Stimulated activated effector memory CD8-positive, alpha-beta T cell treated with anti-CD3 and anti-CD28 coated beads, Interleukin-12 subunit alpha, Interleukin-12 subunit beta, amount 100 ng/mL, for 72 hours (primary cell): ENCODE data around the gene ST6GALNAC3.

Experiments used
- ATAC-seq: fragments of 150-1000 bp; cut with Tn5 transposase; 2 replicates; pipeline ENCODE4 v1.10.0; 2021
- DNase-seq, 2 donors: peaks; one replicate each; pipeline ENCODE4 v3.0.0; 2021 to 2022; ENCODE audit warnings: low spot score in 2 of 2
- H3K27ac Mint-ChIP-seq: one replicate; pipeline ENCODE4 v1.8.0; 2022; ENCODE audit warnings: mild to moderate bottlenecking, mixed read lengths
- H3K36me3 Mint-ChIP-seq: one replicate; pipeline ENCODE4 v1.8.0; 2022; ENCODE audit warnings: mild to moderate bottlenecking, mixed read lengths
- H3K4me1 Mint-ChIP-seq: one replicate; pipeline ENCODE4 v1.8.0; 2022; ENCODE audit warnings: mixed read lengths
- H3K4me3 Mint-ChIP-seq: one replicate; pipeline ENCODE4 v1.8.0; 2022; ENCODE audit warnings: mild to moderate bottlenecking, mixed read lengths
- H3K9me3 Mint-ChIP-seq: one replicate; pipeline ENCODE4 v1.8.0; 2022; ENCODE audit warnings: mixed read lengths

The ST6GALNAC3 gene

GRCh38 chr1:76137746-76138145 lies 63.2 kb downstream of the ST6GALNAC3 start:
- H3K27ac Mint-ChIP-seq: no peak overlapping the region
- no peaks in the 10 kb centered on the region for H3K4me1 Mint-ChIP-seq
- no peaks in the 10 kb centered on the region for H3K36me3 Mint-ChIP-seq
- ATAC-seq (no peak), DNase-seq (no peak)
- no peaks in the 10 kb centered on the region for H3K9me3 Mint-ChIP-seq
- no peak overlapping the region for H3K4me3 Mint-ChIP-seq

GRCh38 chr1:76138217-76138616 lies 63.7 kb downstream of the ST6GALNAC3 start:
- H3K4me3 Mint-ChIP-seq: no peak overlapping the region
- H3K9me3 Mint-ChIP-seq: no peaks in the 10 kb centered on the region
- no peaks in the 10 kb centered on the region for H3K4me1 Mint-ChIP-seq
- ATAC-seq: no peak
- no peak overlapping the region for H3K27ac Mint-ChIP-seq
- no peak for DNase-seq
- H3K36me3 Mint-ChIP-seq: no peaks in the 10 kb centered on the region

- ATAC-seq (no peak), DNase-seq (no peak)
- H3K4me1 Mint-ChIP-seq: no peaks in the 10 kb centered on the region
- H3K36me3 Mint-ChIP-seq: no peaks in the 10 kb centered on the region
- no peaks in the 10 kb centered on the region for H3K9me3 Mint-ChIP-seq
- H3K4me3 Mint-ChIP-seq: no peak overlapping the region
- H3K27ac Mint-ChIP-seq: no peak overlapping the region
Observed at GRCh38 chr1:76140227-76140626, 65.7 kb downstream of the ST6GALNAC3 start.

- Mint-ChIP-seq H3K9me3 (no peaks in the 10 kb centered on the region), H3K4me1 (no peaks in the 10 kb centered on the region), H3K36me3 (no peaks in the 10 kb centered on the region), H3K4me3 (no peak overlapping the region), H3K27ac (no peak overlapping the region)
- no peak for ATAC-seq
- no peak for DNase-seq
Observed at GRCh38 chr1:76141929-76142328, 67.4 kb downstream of the ST6GALNAC3 start.

GRCh38 chr1:76142771-76143540 lies 68.4 kb downstream of the ST6GALNAC3 start:
- Mint-ChIP-seq H3K27ac (no peak overlapping the region), H3K9me3 (no peaks in the 10 kb centered on the region), H3K4me1 (no peaks in the 10 kb centered on the region), H3K4me3 (no peak overlapping the region), H3K36me3 (no peaks in the 10 kb centered on the region)
- ATAC-seq (no peak), DNase-seq (no peak)

GRCh38 chr1:76144247-76144646 lies 69.7 kb downstream of the ST6GALNAC3 start:
- H3K4me3 Mint-ChIP-seq: no peak overlapping the region
- H3K36me3 Mint-ChIP-seq: no peaks in the 10 kb centered on the region
- ATAC-seq: no peak
- no peak overlapping the region for H3K27ac Mint-ChIP-seq
- no peaks in the 10 kb centered on the region for H3K9me3 Mint-ChIP-seq
- DNase-seq: no peak
- no peaks in the 10 kb centered on the region for H3K4me1 Mint-ChIP-seq

GRCh38 chr1:76145332-76145731 lies 70.8 kb downstream of the ST6GALNAC3 start:
- no peaks in the 10 kb centered on the region for H3K9me3 Mint-ChIP-seq
- no peak overlapping the region for H3K27ac Mint-ChIP-seq
- no peaks in the 10 kb centered on the region for H3K36me3 Mint-ChIP-seq
- no peak for DNase-seq
- no peaks in the 10 kb centered on the region for H3K4me1 Mint-ChIP-seq
- no peak overlapping the region for H3K4me3 Mint-ChIP-seq
- no peak for ATAC-seq

- DNase-seq (no peak), ATAC-seq (no peak)
- H3K9me3 Mint-ChIP-seq: no peaks in the 10 kb centered on the region
- H3K4me3 Mint-ChIP-seq: no peak overlapping the region
- no peaks in the 10 kb centered on the region for H3K36me3 Mint-ChIP-seq
- H3K4me1 Mint-ChIP-seq: no peaks in the 10 kb centered on the region
- peak overlapping the region; percentile 57 for H3K27ac Mint-ChIP-seq
Observed at GRCh38 chr1:76146184-76146583, 71.6 kb downstream of the ST6GALNAC3 start.

- Mint-ChIP-seq H3K27ac (no peak overlapping the region), H3K9me3 (no peaks in the 10 kb centered on the region), H3K36me3 (no peaks in the 10 kb centered on the region), H3K4me3 (no peak overlapping the region), H3K4me1 (no peaks in the 10 kb centered on the region)
- no peak for DNase-seq
- no peak for ATAC-seq
Observed at GRCh38 chr1:76147917-76148316, 73.4 kb downstream of the ST6GALNAC3 start.

- DNase-seq: no peak
- no peaks in the 10 kb centered on the region for H3K4me1 Mint-ChIP-seq
- no peaks in the 10 kb centered on the region for H3K9me3 Mint-ChIP-seq
- no peak for ATAC-seq
- H3K36me3 Mint-ChIP-seq: no peaks in the 10 kb centered on the region
- H3K4me3 Mint-ChIP-seq: no peak overlapping the region
- no peak overlapping the region for H3K27ac Mint-ChIP-seq
Observed at GRCh38 chr1:76148460-76148859, 73.9 kb downstream of the ST6GALNAC3 start.

- peaks cover 12% of the 10 kb centered on the region for H3K4me1 Mint-ChIP-seq
- ATAC-seq: no peak
- no peaks in the 10 kb centered on the region for H3K36me3 Mint-ChIP-seq
- DNase-seq: no peak
- H3K4me3 Mint-ChIP-seq: peak overlapping the region; percentile 76
- H3K27ac Mint-ChIP-seq: peak overlapping the region; percentile 91
- no peaks in the 10 kb centered on the region for H3K9me3 Mint-ChIP-seq
Observed at GRCh38 chr1:76153841-76154205, 79.3 kb downstream of the ST6GALNAC3 start.

GRCh38 chr1:76154206-76154956 lies 79.8 kb downstream of the ST6GALNAC3 start:
- peak overlapping the region; percentile 91 for H3K27ac Mint-ChIP-seq
- ATAC-seq (peak; percentile 90), DNase-seq (peak; percentile 62 to 87)
- no peaks in the 10 kb centered on the region for H3K36me3 Mint-ChIP-seq
- peaks cover 12% of the 10 kb centered on the region for H3K4me1 Mint-ChIP-seq
- H3K4me3 Mint-ChIP-seq: peak overlapping the region; percentile 76
- no peaks in the 10 kb centered on the region for H3K9me3 Mint-ChIP-seq

GRCh38 chr1:76156987-76157386 lies 82.4 kb downstream of the ST6GALNAC3 start:
- no peak overlapping the region for H3K4me3 Mint-ChIP-seq
- no peak overlapping the region for H3K27ac Mint-ChIP-seq
- ATAC-seq: no peak
- H3K36me3 Mint-ChIP-seq: no peaks in the 10 kb centered on the region
- H3K9me3 Mint-ChIP-seq: no peaks in the 10 kb centered on the region
- DNase-seq: no peak
- H3K4me1 Mint-ChIP-seq: peaks cover 12% of the 10 kb centered on the region

- DNase-seq (no peak), ATAC-seq (no peak)
- H3K4me3 Mint-ChIP-seq: no peak overlapping the region
- no peaks in the 10 kb centered on the region for H3K9me3 Mint-ChIP-seq
- no peaks in the 10 kb centered on the region for H3K36me3 Mint-ChIP-seq
- H3K4me1 Mint-ChIP-seq: peaks cover 12% of the 10 kb centered on the region
- H3K27ac Mint-ChIP-seq: no peak overlapping the region
Observed at GRCh38 chr1:76158126-76158525, 83.6 kb downstream of the ST6GALNAC3 start.

- Mint-ChIP-seq H3K27ac (no peak overlapping the region), H3K9me3 (no peaks in the 10 kb centered on the region), H3K4me1 (no peaks in the 10 kb centered on the region), H3K36me3 (no peaks in the 10 kb centered on the region), H3K4me3 (no peak overlapping the region)
- ATAC-seq: no peak
- DNase-seq: no peak
Observed at GRCh38 chr1:76160225-76160624, 85.7 kb downstream of the ST6GALNAC3 start.

- DNase-seq: no peak
- ATAC-seq: no peak
- Mint-ChIP-seq H3K4me1 (no peaks in the 10 kb centered on the region), H3K36me3 (no peaks in the 10 kb centered on the region), H3K27ac (no peak overlapping the region), H3K4me3 (no peak overlapping the region), H3K9me3 (no peaks in the 10 kb centered on the region)
Observed at GRCh38 chr1:76161451-76161850, 86.9 kb downstream of the ST6GALNAC3 start.
